ENCODE measurements around the gene SPATA6L.
A peak's percentile ranks its signal among the peaks of the same experiment; 100 is the strongest.
"Not testable (repeated sequence)": the region's sequence is repeated elsewhere in the genome, so short reads cannot be mapped to it uniquely, and the experiment has no call there.

SPATA6L gene

GRCh38 chr9:4615778-4616177, 50.5 kb downstream of the SPATA6L start:
- H3K79me2 ChIP-seq (ENCODE audit: insufficient read depth, low read length): no peaks in the 10 kb centered on the region
- no peaks in the 10 kb centered on the region for H3K27me3 ChIP-seq (ENCODE audit: insufficient read depth, low read length)
- no peaks in the 10 kb centered on the region for H3K9me3 ChIP-seq (ENCODE audit: low read length)
- TF ChIP-seq EZH2 (IDR thresholded peaks at IDR 0.05; ENCODE audit: borderline replicate concordance, low read length): no peak
- TF ChIP-seq CTCF (IDR thresholded peaks at IDR 0.05; ENCODE audit: low read length): no peak
- no peak overlapping the region for H3K4me3 ChIP-seq (ENCODE audit: low read depth, low read length, poor library complexity, severe bottlenecking)
- H2AFZ ChIP-seq (ENCODE audit: low read length): no peak overlapping the region
- H3K4me2 ChIP-seq (ENCODE audit: low read length): no peak overlapping the region
- no peaks in the 10 kb centered on the region for H3F3A ChIP-seq (ENCODE audit: insufficient read depth, low read length)
- H4K20me1 ChIP-seq (ENCODE audit: insufficient read depth, low read length): no peaks in the 10 kb centered on the region
- no peaks in the 10 kb centered on the region for H3K9me2 ChIP-seq (ENCODE audit: low read depth, low read length)
- no peaks in the 10 kb centered on the region for H3K4me1 ChIP-seq (ENCODE audit: insufficient read depth, low read length, severe bottlenecking)
- H3K9ac ChIP-seq (ENCODE audit: low read length): no peak overlapping the region
- H3K27ac ChIP-seq (ENCODE audit: low read depth, low read length, poor library complexity, severe bottlenecking): no peak overlapping the region
- H3K36me3 ChIP-seq (ENCODE audit: insufficient read depth, low read length): no peaks in the 10 kb centered on the region

- Histone ChIP-seq H3F3A (ENCODE audit: insufficient read depth, low read length) (no peaks in the 10 kb centered on the region), H3K27me3 (ENCODE audit: insufficient read depth, low read length) (no peaks in the 10 kb centered on the region), H3K9me3 (ENCODE audit: low read length) (no peaks in the 10 kb centered on the region), H3K79me2 (ENCODE audit: insufficient read depth, low read length) (no peaks in the 10 kb centered on the region), H3K36me3 (ENCODE audit: insufficient read depth, low read length) (no peaks in the 10 kb centered on the region), H3K4me2 (ENCODE audit: low read length) (no peak overlapping the region), H3K9me2 (ENCODE audit: low read depth, low read length) (no peaks in the 10 kb centered on the region), H2AFZ (ENCODE audit: low read length) (no peak overlapping the region), H3K4me3 (ENCODE audit: low read depth, low read length, poor library complexity, severe bottlenecking) (no peak overlapping the region), H3K27ac (ENCODE audit: low read depth, low read length, poor library complexity, severe bottlenecking) (no peak overlapping the region), H3K4me1 (ENCODE audit: insufficient read depth, low read length, severe bottlenecking) (no peaks in the 10 kb centered on the region), H3K9ac (ENCODE audit: low read length) (no peak overlapping the region), H4K20me1 (ENCODE audit: insufficient read depth, low read length) (no peaks in the 10 kb centered on the region)
- TF ChIP-seq EZH2 (IDR thresholded peaks at IDR 0.05; ENCODE audit: borderline replicate concordance, low read length) (no peak), CTCF (IDR thresholded peaks at IDR 0.05; ENCODE audit: low read length) (no peak)
These were observed 51.0 kb downstream of the SPATA6L start for GRCh38 chr9:4615251-4615650.

DNA sequence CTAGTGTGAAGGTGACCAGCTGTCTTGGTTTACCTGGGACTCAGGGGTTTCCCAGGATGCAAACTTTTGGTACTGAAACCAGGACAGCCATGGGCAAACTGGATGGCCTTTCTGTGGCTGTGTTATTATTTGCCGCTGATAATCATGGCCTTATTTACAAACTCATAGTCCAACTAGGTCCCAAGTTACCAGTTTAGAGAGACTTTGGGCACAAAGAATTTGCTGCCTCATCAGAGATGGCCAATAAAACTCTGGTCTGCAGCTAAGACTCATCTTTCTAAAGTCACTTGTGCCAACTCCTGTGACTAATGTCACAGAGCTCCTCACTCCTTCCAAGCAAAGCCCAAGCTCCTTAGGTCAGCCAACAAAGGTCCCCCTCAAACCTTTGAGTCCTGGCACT, 51.7 kb downstream of the SPATA6L start:
- Histone ChIP-seq H3K4me1 (ENCODE audit: insufficient read depth, low read length, severe bottlenecking) (no peaks in the 10 kb centered on the region), H3F3A (ENCODE audit: insufficient read depth, low read length) (no peaks in the 10 kb centered on the region), H4K20me1 (ENCODE audit: insufficient read depth, low read length) (no peaks in the 10 kb centered on the region), H3K27ac (ENCODE audit: low read depth, low read length, poor library complexity, severe bottlenecking) (no peak overlapping the region), H3K4me3 (ENCODE audit: low read depth, low read length, poor library complexity, severe bottlenecking) (no peak overlapping the region), H3K36me3 (ENCODE audit: insufficient read depth, low read length) (no peaks in the 10 kb centered on the region), H3K79me2 (ENCODE audit: insufficient read depth, low read length) (no peaks in the 10 kb centered on the region), H3K4me2 (ENCODE audit: low read length) (no peak overlapping the region), H3K27me3 (ENCODE audit: insufficient read depth, low read length) (no peaks in the 10 kb centered on the region), H3K9me3 (ENCODE audit: low read length) (no peaks in the 10 kb centered on the region), H2AFZ (ENCODE audit: low read length) (no peak overlapping the region), H3K9me2 (ENCODE audit: low read depth, low read length) (no peaks in the 10 kb centered on the region), H3K9ac (ENCODE audit: low read length) (no peak overlapping the region)
- TF ChIP-seq CTCF (IDR thresholded peaks at IDR 0.05; ENCODE audit: low read length) (no peak), EZH2 (IDR thresholded peaks at IDR 0.05; ENCODE audit: borderline replicate concordance, low read length) (no peak)

- not testable (repeated sequence) for H2AFZ ChIP-seq (ENCODE audit: low read length)
These were observed 60.2 kb downstream of the SPATA6L start for GRCh38 chr9:4606033-4606432.

More at GRCh38 chr9:4606033-4606432, 60.2 kb downstream of the SPATA6L start:
- Histone ChIP-seq H3K27ac (ENCODE audit: low read depth, low read length, poor library complexity, severe bottlenecking) (peak overlapping the region; percentile 53), H3K4me2 (ENCODE audit: low read length) (peak overlapping the region; percentile 38; the same call in 1 of the 2 replicates), H3K9ac (ENCODE audit: low read length) (peak overlapping the region; percentile 44), H3K4me3 (ENCODE audit: low read depth, low read length, poor library complexity, severe bottlenecking) (peak overlapping the region; percentile 47)
- H3F3A ChIP-seq (ENCODE audit: insufficient read depth, low read length); H3K27me3 ChIP-seq (ENCODE audit: insufficient read depth, low read length); H3K4me1 ChIP-seq (ENCODE audit: insufficient read depth, low read length, severe bottlenecking); H3K36me3 ChIP-seq (ENCODE audit: insufficient read depth, low read length); H3K9me2 ChIP-seq (ENCODE audit: low read depth, low read length); H3K9me3 ChIP-seq (ENCODE audit: low read length); H4K20me1 ChIP-seq (ENCODE audit: insufficient read depth, low read length); H3K79me2 ChIP-seq (ENCODE audit: insufficient read depth, low read length): not testable (repeated sequence)
